HG02571 (cell line): ENCODE data around the gene ACTN1.

Experiments used
- ATAC-seq: cut with Tn5 transposase; IDR thresholded peaks from one replicate; pipeline ENCODE4 v1.9.1; 2021; ENCODE audit warnings: mild to moderate bottlenecking, moderate library complexity; ENCODE audit not compliant: unreplicated experiment

ACTN1 gene

GRCh38 chr14:68921049-68921448 lies 58.1 kb downstream of the ACTN1 start:
- ATAC-seq = no peak

- ATAC-seq = no peak
Observed at GRCh38 chr14:68919129-68919927, 59.8 kb downstream of the ACTN1 start.

GRCh38 chr14:68918612-68919011 lies 60.5 kb downstream of the ACTN1 start:
- no peak for ATAC-seq

- no peak for ATAC-seq
Observed at GRCh38 chr14:68916358-68916941, 62.7 kb downstream of the ACTN1 start.

GRCh38 chr14:68913516-68913915 lies 65.6 kb downstream of the ACTN1 start:
- no peak for ATAC-seq

- ATAC-seq = no peak
Observed at GRCh38 chr14:68911594-68912227, 67.4 kb downstream of the ACTN1 start.

GRCh38 chr14:68910540-68910939 lies 68.6 kb downstream of the ACTN1 start:
- ATAC-seq = no peak

- no peak for ATAC-seq
Observed at GRCh38 chr14:68908803-68909202, 70.3 kb downstream of the ACTN1 start.

GRCh38 chr14:68908201-68908600 lies 70.9 kb downstream of the ACTN1 start:
- no peak for ATAC-seq

- no peak for ATAC-seq
Observed at GRCh38 chr14:68906439-68906838, 72.7 kb downstream of the ACTN1 start.

GRCh38 chr14:68905107-68905895 lies 73.8 kb downstream of the ACTN1 start:
- ATAC-seq = no peak

- ATAC-seq = no peak
Observed at GRCh38 chr14:68902357-68902756, 76.7 kb downstream of the ACTN1 start.

GRCh38 chr14:68899033-68899603 lies 80.0 kb downstream of the ACTN1 start:
- no peak for ATAC-seq

GRCh38 chr14:68898248-68899032 lies 80.7 kb downstream of the ACTN1 start:
- ATAC-seq = no peak

GRCh38 chr14:68897559-68898155 lies 81.4 kb downstream of the ACTN1 start:
- ATAC-seq = no peak

GRCh38 chr14:68896132-68896531 lies 83.0 kb downstream of the ACTN1 start:
- ATAC-seq = no peak

- no peak for ATAC-seq
Observed at GRCh38 chr14:68894802-68895703, 84.0 kb downstream of the ACTN1 start.

GRCh38 chr14:68894123-68894522 lies 85.0 kb downstream of the ACTN1 start:
- no peak for ATAC-seq

- no peak for ATAC-seq
Observed at GRCh38 chr14:68893566-68893965, 85.5 kb downstream of the ACTN1 start.
